Left ventricle myocardium superior (tissue), 1 donor: ENCODE results near the gene DENND1A. TPM values are rescaled to one million over a fixed set of nuclear protein-coding genes. Genes with fewer than 3 reads are reported as not detected.

Experiments used
- ATAC-seq: fragments of 200-7000 bp; cut with Tn5 transposase; one replicate; pipeline ENCODE4 v1.9.1; 2020; ENCODE audit warnings: mild to moderate bottlenecking, moderate library complexity
- DNase-seq: peaks from one replicate; pipeline ENCODE4 v3.0.0-alpha.2; 2020
- intact Hi-C: fragments of 100-400 bp; cut with micrococcal nuclease; formaldehyde crosslinking; loops from one replicate; pipeline ENCODE4 v1.11.0; 2022
- total RNA-seq: library from RNA; stranded (reverse); fragmentation: NEBNext Ultra II Directional; extraction: Animal tissue kit (Norgen Biotek cat#: 25700); gene quantifications from one replicate; pipeline ENCODE4 v1.2.1, GENCODE V29; 2021
- donor health status: DM: no; HTN: yes; CAD: no; lungs with severe emphysema.

The DENND1A gene
- total RNA-seq, 1 donor from 2014 or later, result 12.9 TPM

DNA sequence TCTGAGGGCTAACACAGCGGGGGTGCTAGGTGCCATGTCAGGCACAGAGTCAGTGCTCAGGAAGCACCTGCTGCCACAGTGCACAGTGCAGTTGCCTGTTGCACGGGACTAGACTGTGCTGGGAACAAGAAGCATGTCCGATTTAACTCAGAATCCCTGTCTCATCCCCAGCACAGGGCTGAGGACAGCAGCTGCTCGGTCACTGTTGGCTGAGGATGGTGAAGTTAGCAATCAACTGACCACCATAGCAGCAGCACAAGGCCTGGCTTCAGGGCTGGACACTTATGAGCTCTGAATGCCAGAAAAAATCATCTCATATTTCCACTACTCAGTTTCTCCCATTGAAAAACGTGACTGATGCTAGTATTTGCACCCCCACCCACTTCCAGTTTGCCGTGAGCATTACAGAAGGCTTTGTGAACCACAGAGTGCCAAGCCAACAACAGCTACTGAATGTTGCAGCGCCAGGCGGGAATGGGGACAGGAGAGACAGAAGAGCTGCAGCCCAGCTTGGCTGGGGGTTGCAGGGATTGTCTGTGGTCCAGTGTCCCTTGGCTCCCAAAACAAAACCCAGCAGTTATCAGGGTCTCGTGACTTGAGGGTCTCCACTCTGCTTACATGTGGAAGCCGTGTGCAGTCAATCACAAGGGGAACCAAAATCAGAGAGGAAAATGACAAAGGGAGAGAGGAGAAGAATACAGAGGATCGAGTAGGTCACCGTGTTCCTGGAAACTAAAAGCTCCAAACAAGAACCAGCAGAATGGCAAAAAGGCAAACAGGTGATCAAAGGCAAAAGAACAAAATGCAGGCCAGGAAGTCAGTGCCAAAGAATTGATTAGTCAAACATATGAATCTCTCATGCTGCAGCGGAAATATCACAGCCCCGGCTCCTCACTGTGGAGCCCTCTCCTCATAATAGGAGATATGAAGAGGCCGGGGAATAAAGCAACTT lies 418.3 kb downstream of the DENND1A start:
- intact Hi-C loops, result no loop called here
- no peak for ATAC-seq
- DNase-seq, result no peak

DNA sequence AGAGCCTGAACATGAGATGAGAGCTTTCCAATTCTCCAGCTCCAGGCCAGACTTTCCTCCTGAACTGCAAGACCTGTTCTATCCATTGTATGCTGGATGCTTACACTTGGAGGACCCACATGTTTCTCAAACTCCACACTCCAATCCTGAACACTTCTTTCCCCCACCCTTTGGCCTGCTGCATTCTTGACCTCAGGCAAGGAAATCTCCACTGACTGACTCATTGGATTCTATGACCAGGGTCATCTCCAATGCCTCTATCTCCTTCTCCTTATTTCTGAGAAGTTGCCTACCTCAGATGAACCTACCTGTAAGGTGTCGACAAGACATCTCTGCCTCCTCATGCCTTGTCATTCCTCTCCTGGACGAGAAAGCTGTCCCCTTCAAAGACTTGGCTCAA lies 420.3 kb downstream of the DENND1A start:
- intact Hi-C loops, result no loop called here
- no peak for DNase-seq
- no peak for ATAC-seq

DNA sequence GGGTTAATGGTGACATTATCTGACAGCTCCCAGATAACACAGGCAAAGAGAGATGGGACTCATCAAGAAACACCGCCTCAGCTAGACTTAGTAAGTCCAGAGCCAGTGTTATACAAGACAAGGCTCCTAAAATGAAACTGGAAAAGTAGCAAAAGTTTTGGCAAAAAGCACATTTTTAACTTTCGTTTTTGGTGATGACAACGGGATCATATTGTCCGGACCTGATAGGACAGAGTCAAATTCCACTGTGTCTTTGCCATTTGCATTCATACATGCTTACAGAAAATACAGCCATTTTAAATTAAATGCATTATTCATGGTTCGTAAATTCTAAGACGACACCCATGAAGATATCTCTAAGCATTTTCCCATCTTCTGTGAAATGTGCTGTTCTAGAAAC lies 421.9 kb downstream of the DENND1A start:
- DNase-seq (no peak), ATAC-seq (peak; percentile 50)
- intact Hi-C loops, result no loop called here

DNA sequence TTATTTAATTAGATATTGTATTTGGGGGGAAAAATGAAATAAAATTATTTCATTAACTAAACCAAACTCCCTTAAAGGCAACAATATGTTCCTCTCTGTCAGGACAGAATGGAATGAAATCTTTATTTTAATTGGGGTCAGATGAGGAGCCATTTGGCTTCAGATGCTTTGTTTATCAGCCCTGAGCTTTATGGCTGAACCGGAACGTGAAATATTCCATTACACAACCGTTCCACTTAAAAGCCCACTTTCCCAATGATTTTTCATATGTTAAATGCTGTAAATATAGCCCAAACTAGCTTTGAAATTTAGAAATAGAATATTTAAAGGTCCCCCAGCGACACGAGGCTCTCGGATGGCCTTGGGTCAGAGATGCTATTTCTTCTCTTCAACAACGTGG lies 424.4 kb downstream of the DENND1A start:
- DNase-seq (no peak), ATAC-seq (no peak)
- intact Hi-C loops, result no loop called here

DNA sequence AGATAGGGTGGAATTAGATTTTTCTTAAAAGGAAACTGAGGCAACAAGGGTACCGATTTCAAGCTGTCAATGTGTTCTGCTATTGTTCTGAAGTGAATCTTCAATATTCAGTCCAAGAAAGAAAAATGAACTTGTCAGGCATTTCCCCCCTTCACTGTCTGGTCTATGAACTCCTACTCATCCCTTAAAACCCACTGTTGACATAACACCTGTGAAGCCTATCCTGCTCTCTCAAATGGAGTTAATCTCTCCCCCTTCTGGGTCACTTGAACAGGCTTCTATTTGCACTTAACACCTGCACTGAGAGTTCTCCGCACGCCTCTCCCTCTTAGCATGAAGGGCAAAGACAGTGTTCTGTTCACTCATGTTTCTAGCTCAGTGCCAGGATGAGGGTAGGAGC lies 429.6 kb downstream of the DENND1A start:
- no peak for DNase-seq
- ATAC-seq, result no peak
- intact Hi-C loops, result no loop called here

DNA sequence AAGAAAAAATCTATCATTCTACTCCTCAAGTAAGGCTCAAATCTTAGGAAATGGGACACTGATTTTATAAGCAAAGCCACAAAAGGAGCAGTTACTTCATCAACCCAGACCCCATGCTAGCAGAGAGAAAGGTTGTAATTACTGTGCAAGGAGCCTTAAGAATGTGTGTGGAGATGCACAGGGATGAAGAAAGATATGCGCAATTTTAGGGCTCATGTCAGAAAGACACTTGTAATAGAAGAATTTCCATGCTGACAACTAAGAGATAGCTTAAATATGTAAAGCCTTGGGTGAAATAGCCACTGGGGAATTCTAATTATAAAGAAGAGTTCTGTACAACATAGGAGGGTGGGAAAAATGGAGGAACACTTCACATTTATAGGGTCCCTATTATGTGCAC lies 432.1 kb downstream of the DENND1A start:
- DNase-seq (no peak), ATAC-seq (no peak)
- intact Hi-C loops, result no loop called here

DNA sequence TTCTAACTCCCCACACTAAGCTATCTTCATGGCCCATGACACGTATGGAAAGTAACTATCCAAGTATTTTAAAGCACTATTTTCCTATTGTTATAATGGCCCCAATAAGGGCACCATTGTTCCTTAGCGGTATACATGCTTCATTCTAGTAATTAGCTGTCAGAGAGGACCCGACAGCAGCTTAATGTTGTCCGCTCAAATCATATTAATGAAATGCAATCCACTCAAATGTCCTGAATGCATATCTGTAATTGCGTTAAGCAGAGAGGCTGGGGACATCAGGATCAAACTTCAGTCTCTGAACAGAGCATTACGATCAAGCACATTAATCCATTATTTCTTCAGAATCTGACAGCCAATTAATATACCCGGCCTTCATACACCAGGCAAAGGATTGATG lies 434.2 kb downstream of the DENND1A start:
- ATAC-seq (no peak), DNase-seq (no peak)
- intact Hi-C loops, result no loop called here

DNA sequence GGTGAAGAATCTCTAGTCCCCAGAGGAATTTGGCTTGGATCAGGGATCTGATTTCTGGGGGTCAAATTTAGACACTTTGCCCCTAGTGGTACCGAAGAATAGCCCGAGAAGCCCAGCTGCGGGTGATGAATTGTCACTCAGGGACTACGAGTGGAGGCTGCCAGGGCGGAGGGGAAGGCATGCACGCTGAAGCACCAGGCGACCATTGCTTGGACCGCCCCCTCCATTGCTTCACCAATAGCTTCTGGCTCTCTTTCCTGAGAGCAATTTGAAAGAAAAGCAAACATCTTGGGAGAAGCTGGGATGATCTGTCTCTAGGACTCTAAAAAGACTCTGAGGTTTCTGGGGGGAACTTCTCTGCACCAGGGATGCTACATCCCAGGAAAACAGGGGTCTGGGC lies 436.3 kb downstream of the DENND1A start:
- intact Hi-C loops, result no loop called here
- no peak for DNase-seq
- ATAC-seq, result no peak

DNA sequence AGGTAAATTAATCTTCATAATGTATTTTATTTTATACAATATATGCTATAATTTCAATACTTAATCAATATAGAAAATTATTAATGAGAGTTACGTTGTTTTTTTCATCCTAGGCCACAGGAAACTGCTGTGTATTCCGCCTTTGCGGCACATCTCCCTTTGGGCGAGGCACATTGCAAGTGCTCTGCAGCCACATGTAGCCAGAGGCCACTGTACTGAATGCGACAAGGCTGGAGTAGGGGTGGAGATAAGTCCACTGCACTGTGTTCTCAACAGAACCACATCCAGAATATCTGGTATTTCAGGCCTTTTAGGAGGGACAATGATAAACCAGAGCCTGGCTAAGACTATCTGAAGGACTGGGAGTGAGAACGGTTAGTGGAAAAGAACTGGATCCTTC lies 439.2 kb downstream of the DENND1A start:
- no peak for ATAC-seq
- DNase-seq, result no peak
- intact Hi-C loops, result no loop called here

DNA sequence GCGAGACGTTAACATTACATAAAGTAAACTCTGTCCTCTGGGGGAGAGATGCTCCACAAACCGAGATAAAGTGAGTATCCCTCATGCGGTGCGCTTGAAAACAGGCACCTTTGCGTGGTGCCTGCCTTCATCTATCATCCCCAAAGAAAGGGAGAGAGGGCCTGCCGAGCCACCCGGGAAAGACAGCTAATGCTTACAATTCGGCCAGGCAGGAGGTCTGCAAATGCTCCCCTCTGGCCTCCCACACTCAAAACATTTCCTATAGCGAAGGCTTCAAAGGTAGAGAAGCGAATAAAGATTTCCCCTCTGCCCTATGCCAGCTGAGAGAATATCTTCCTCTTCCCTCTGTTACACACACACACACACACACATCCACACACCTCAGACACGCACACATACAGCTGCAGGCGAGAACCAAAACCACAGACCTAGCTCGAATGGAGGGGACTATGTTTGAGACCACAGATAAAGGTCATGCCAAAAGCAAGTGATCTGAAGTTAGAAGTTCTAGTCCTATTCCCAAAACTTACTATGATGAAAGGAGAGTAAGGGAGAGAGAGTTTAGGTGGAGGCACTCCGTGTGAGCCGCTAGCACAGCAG lies 441.1 kb downstream of the DENND1A start:
- intact Hi-C loops, result no loop called here
- ATAC-seq, result no peak
- no peak for DNase-seq

DNA sequence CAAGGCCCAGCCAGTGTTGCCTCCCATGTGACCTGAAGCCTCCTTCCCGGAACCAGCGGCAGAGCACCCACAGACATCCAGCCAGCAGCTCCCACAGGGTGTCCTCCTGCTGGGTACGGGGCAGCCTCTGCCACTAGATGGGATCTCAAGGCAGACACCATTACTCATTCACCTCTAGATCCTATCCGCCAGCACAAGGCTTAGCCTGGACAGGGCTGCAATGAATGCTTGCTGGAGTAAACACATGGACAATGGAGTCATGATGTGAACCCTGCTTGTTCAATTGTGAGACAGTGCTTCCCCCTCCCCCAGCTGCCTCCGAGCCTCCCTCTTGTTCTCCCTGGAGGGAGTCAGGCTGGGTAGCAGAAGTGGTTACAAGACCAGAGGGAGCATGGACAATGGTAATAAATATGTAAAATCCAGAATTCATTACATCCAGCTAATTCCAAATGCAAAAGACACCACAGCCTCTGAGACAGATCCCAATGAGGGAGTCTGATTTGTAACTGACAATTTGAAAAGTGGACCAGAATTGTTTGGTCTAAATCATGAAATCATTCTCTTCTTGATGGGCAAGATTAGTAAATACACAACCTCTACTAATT lies 441.9 kb downstream of the DENND1A start:
- ATAC-seq (no peak), DNase-seq (no peak)
- intact Hi-C loops, result no loop called here

DNA sequence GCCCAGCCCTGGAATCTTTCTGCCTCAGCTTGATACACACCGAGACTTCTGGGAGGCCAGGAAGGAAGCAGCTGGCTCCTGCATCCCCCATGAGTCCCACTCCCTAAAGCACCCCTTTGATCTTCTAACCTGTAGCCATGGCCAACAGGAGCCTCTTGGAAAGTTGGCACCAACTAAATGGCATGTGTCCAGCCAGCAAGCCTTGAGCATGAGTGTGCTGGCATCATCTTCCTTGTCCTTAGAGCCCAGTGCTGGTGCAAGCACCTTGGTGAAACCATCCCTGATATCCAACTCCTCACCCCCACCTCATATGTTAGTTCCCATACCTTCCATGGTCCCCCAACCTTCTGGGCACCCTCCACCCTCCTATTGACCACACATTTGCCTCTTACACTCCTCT lies 443.5 kb downstream of the DENND1A start:
- ATAC-seq (peak; percentile 32), DNase-seq (no peak)
- intact Hi-C loops, result no loop called here

DNA sequence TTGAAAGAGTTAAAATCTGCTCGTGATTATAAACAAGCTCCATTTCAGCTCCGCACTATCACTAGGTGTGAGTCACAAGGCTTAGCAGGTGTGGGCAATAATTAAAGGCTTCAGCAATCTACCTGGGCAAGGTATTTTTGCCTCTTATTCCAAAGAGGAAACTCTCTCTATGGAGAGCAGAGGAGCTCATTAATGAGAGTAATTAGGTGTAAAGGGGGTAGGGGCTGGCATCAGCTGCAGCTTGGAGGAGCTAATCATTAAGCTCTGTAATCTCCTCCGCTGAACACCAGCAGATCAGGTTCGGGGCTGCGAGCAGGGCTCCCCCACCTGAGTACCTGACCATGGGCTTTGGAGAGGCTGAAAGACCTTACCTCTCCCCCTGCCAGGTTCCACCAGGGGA lies 444.7 kb downstream of the DENND1A start:
- no peak for ATAC-seq
- intact Hi-C loops, result no loop called here
- DNase-seq, result no peak

DNA sequence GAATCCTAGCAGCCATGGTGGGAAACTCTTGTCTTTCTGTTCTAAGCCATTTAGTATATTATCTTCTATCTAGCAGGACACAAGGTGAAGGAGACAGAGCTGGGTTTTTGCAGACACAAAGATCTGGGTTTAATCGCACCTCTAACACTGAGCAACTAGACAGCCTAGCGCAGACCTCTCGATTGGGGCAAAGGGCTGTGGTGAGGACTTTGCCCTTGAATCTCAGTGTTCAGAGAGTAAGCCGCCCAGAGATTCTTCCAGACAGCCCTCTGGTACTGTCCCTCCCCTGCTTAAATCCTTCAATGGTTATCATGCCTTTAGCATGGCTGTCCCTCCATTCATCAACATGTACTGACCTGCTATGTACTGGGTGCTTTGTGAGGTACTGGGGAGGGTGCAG lies 445.8 kb downstream of the DENND1A start:
- ATAC-seq, result no peak
- intact Hi-C loops, result no loop called here

DNA sequence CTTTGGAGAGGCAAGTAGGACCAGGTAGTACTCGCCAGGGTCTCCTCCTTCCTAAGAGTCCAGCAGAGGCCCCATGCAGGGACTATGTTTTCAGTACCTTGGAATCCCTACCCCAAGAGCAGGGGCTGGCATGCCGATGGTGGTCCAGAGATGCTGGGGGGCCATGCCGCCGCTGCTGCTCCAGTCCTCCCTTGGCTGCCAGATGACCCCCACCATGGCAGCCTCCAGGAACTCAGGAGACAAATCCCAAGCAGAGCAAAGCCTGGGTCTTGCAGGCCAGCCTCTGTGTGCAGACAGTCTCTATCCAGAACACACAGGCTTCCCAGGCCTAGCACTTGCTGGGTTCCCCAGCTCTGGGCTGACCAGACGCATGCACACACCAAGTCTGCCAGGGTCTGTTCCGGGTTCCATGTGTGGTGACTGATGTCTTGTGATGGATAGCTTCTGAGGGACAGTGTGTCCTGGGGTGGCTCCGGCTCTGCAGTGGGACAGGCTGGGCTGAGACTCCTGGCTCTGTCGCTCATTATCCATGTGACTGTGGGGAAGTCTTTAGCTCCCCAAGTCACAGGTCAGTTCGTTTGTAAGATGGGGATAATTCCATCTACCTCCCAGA lies 446.6 kb downstream of the DENND1A start:
- DNase-seq (no peak), ATAC-seq (peak; percentile 30)
- intact Hi-C loops, result no loop called here

More for the DNA sequence above, 445.8 kb downstream of the DENND1A start:
- no peak for DNase-seq

DNA sequence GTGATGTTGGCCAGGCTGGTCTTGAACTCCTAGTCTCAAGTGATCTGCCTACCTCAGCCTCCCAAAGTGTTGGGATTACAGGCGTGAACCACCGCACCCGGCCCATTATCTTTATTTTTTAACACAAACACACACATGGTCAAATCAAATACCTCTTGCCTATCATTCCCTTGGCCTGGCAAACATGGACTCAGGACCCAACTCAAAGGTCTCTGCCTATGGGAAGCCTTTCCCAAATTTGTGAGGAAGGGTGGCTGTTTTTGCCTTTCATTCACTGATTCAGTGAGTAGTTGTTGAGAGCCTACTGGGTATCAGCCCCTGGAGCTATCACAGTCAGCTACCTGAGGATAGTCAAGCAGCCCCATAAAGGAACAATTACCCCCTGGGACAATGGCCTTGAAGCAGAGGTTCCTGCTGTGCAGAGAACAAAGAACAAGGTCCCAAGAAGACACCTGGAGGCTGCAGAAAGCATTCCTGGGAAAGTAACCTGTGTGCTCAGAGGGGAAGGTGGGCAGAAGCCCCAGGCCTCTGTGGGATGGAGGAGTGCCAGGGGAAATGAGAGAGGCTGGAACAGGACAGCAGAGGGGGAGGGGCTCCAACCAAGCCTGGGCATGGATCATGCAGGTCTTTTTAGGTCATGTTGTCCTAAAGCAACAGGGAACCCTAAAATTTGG lies 447.5 kb downstream of the DENND1A start:
- intact Hi-C loops, result no loop called here
- ATAC-seq (no peak), DNase-seq (no peak)

DNA sequence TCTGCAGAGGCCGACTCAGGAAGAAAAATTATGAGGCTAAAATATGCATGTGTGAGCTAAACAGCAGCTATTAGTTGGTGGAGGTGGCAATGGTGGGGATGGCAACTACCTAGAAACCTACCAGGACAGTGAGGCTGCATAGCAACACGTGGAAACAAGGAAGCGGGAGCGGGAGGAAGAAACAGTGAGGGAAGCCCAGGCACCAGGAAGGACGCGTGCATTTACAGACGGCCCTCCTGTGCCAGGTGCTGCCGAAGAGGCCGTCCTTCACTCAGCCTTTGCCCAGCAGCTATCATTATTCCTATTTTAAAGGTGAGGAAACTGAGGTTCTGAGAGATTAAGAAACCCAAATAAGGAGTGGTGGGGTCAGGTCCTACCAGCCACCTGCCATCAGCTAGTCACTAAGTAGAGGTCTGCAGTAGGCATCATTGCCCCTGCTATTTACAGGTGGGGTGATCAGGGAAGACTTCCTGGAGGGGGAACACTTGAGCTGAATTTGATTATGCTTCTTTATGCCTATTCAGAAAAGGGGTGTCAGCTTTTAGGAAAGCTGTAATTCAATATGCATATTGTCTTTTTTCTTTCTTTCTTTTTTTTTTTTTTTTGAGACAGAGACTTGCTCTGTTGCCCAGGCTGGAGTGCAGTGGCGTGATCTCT lies 448.6 kb downstream of the DENND1A start:
- ATAC-seq (no peak), DNase-seq (no peak)
- intact Hi-C loops, result no loop called here

DNA sequence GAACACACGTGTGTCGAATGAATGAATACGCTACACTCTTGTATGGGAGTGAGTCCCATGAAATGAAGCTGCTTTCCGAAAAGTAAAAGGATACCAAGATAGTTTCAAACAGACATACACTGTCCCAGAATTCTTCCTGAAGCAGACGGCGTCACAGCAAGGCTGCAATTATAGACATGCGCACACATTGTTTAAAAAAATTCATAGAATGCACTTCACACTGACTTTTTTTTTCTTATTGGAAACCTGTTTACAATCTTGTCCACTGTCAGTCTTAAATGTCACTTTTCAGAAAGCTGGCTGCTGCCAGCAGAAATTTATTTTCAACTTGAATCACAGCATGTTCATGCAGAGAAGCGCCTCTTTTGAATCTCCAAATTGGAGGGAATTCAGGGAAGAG lies 449.1 kb downstream of the DENND1A start:
- intact Hi-C loops, result no loop called here
- no peak for DNase-seq
- no peak for ATAC-seq

DNA sequence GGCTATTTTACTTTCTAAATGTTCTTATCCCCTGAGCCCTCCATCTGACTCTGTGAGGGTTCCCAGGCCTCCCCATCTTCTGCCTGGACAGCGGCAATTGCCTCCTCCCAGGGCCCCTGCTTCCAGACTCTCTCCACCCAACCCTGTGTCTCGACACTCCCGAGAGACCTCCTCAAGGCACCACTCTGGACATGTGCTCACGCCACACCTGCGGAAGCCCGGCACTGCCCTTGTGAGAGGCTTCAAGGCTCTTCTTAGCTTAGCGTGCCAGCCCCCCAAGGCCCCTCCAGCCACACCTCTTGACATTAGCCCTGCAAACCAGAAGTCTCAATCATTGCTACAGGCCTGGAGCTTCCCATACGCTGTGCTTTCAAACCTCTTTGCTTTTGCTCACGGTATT lies 449.8 kb downstream of the DENND1A start:
- DNase-seq, result no peak

More for the DNA sequence above, 449.8 kb downstream of the DENND1A start:
- intact Hi-C loops, result no loop called here
- ATAC-seq, result no peak
